ENCODE results near the gene HCN1.
"Not testable (repeated sequence)": the region's sequence is repeated elsewhere in the genome, so short reads cannot be mapped to it uniquely, and the experiment has no call there.

HCN1 gene

GRCh38 chr5:45677524-45677923, 18.7 kb downstream of the HCN1 start:
- Mint-ChIP-seq H3K27me3 (no peaks in the 10 kb centered on the region), H3K4me3 (no peak overlapping the region), H3K27ac (no peak overlapping the region), H3K4me1 (no peaks in the 10 kb centered on the region), H3K9me3 (peaks cover 0 to 3% of the 10 kb centered on the region in 2 donors), H3K36me3 (no peaks in the 10 kb centered on the region)
- ATAC-seq (replicated peaks) (no peak), DNase-seq (no peak)

- Mint-ChIP-seq H3K36me3 (no peaks in the 10 kb centered on the region), H3K27ac (no peak overlapping the region), H3K9me3 (peaks cover 0 to 4% of the 10 kb centered on the region in 2 donors), H3K27me3 (no peaks in the 10 kb centered on the region), H3K4me3 (no peak overlapping the region), H3K4me1 (no peaks in the 10 kb centered on the region)
- DNase-seq: no peak
- ATAC-seq (replicated peaks): no peak
Measured at GRCh38 chr5:45672271-45672670, 23.9 kb downstream of the HCN1 start.

- H3K36me3 Mint-ChIP-seq: no peaks in the 10 kb centered on the region
- ATAC-seq (replicated peaks): no peak
Measured at GRCh38 chr5:45648744-45649143, 47.4 kb downstream of the HCN1 start.

GRCh38 chr5:45643056-45643455, 53.1 kb downstream of the HCN1 start:
- Mint-ChIP-seq H3K4me1 (no peaks in the 10 kb centered on the region), H3K4me3 (no peak overlapping the region), H3K27ac (no peak overlapping the region), H3K36me3 (no peaks in the 10 kb centered on the region), H3K27me3 (no peaks in the 10 kb centered on the region), H3K9me3 (peaks cover 3% of the 10 kb centered on the region in 2 donors)
- no peak for DNase-seq
- ATAC-seq (replicated peaks): no peak

More at GRCh38 chr5:45648744-45649143, 47.4 kb downstream of the HCN1 start:
- DNase-seq: no peak
- Mint-ChIP-seq H3K4me1 (no peaks in the 10 kb centered on the region), H3K27ac (no peak overlapping the region), H3K4me3 (no peak overlapping the region), H3K27me3 (no peaks in the 10 kb centered on the region), H3K9me3 (peaks cover 0 to 3% of the 10 kb centered on the region in 2 donors)

- H3K36me3 Mint-ChIP-seq: no peaks in the 10 kb centered on the region
- peaks cover 3% of the 10 kb centered on the region in 2 donors for H3K9me3 Mint-ChIP-seq
- no peaks in the 10 kb centered on the region for H3K4me1 Mint-ChIP-seq
- no peak overlapping the region for H3K27ac Mint-ChIP-seq
- DNase-seq (no peak), ATAC-seq (replicated peaks) (no peak)
- no peak overlapping the region for H3K4me3 Mint-ChIP-seq
- H3K27me3 Mint-ChIP-seq: no peaks in the 10 kb centered on the region
Measured at GRCh38 chr5:45642370-45642769, 53.8 kb downstream of the HCN1 start.

GRCh38 chr5:45639040-45639439, 57.1 kb downstream of the HCN1 start:
- Mint-ChIP-seq H3K27ac (no peak overlapping the region), H3K27me3 (no peaks in the 10 kb centered on the region), H3K4me3 (no peak overlapping the region), H3K9me3 (peaks cover 3 to 4% of the 10 kb centered on the region in 2 donors), H3K4me1 (no peaks in the 10 kb centered on the region), H3K36me3 (no peaks in the 10 kb centered on the region)
- ATAC-seq (replicated peaks) (no peak), DNase-seq (no peak)

- Mint-ChIP-seq H3K27me3 (no peaks in the 10 kb centered on the region), H3K4me3 (no peak overlapping the region), H3K9me3 (peaks cover 0 to 5% of the 10 kb centered on the region in 2 donors), H3K27ac (no peak overlapping the region), H3K4me1 (no peaks in the 10 kb centered on the region), H3K36me3 (no peaks in the 10 kb centered on the region)
- no peak for DNase-seq
- ATAC-seq (replicated peaks): no peak
Measured at GRCh38 chr5:45627076-45627656, 69.0 kb downstream of the HCN1 start.

- H3K4me3 Mint-ChIP-seq: no peak overlapping the region
Measured at GRCh38 chr5:45623832-45624231, 72.3 kb downstream of the HCN1 start.

GRCh38 chr5:45622365-45622764, 73.8 kb downstream of the HCN1 start:
- Mint-ChIP-seq H3K4me1 (no peaks in the 10 kb centered on the region), H3K27ac (no peak overlapping the region), H3K36me3 (no peaks in the 10 kb centered on the region), H3K4me3 (no peak overlapping the region), H3K9me3 (peaks cover 8 to 10% of the 10 kb centered on the region in 2 donors), H3K27me3 (no peaks in the 10 kb centered on the region)
- ATAC-seq (replicated peaks) (no peak), DNase-seq (no peak)

More at GRCh38 chr5:45623832-45624231, 72.3 kb downstream of the HCN1 start:
- Mint-ChIP-seq H3K27ac (no peak overlapping the region), H3K9me3 (peaks cover 0 to 5% of the 10 kb centered on the region in 2 donors), H3K36me3 (no peaks in the 10 kb centered on the region), H3K27me3 (no peaks in the 10 kb centered on the region), H3K4me1 (no peaks in the 10 kb centered on the region)
- ATAC-seq (replicated peaks) (no peak), DNase-seq (no peak)

- ATAC-seq (replicated peaks) (no peak), DNase-seq (no peak)
- Mint-ChIP-seq H3K4me3 (no peak overlapping the region), H3K27me3 (no peaks in the 10 kb centered on the region), H3K27ac (no peak overlapping the region), H3K4me1 (no peaks in the 10 kb centered on the region), H3K9me3 (peaks cover 7 to 8% of the 10 kb centered on the region in 2 donors), H3K36me3 (no peaks in the 10 kb centered on the region)
Measured at GRCh38 chr5:45617859-45618416, 78.2 kb downstream of the HCN1 start.

- no peak for ATAC-seq (replicated peaks)
- H3K36me3 Mint-ChIP-seq: no peaks in the 10 kb centered on the region
- no peak overlapping the region for H3K4me3 Mint-ChIP-seq
- H3K27me3 Mint-ChIP-seq: no peaks in the 10 kb centered on the region
- no peak overlapping the region for H3K27ac Mint-ChIP-seq
- H3K4me1 Mint-ChIP-seq: no peaks in the 10 kb centered on the region
- H3K9me3 Mint-ChIP-seq: no peaks in the 10 kb centered on the region
- no peak for DNase-seq
Measured at GRCh38 chr5:45609661-45610060, 86.5 kb downstream of the HCN1 start.

- Mint-ChIP-seq H3K27me3 (no peaks in the 10 kb centered on the region), H3K4me3 (no peak overlapping the region), H3K36me3 (no peaks in the 10 kb centered on the region), H3K4me1 (no peaks in the 10 kb centered on the region), H3K9me3 (peaks cover 3 to 5% of the 10 kb centered on the region in 2 donors), H3K27ac (no peak overlapping the region)
- ATAC-seq (replicated peaks) (no peak), DNase-seq (no peak)
Measured at GRCh38 chr5:45604092-45604491, 92.1 kb downstream of the HCN1 start.

- no peaks in the 10 kb centered on the region for H3K36me3 Mint-ChIP-seq
- peaks cover 5 to 11% of the 10 kb centered on the region in 2 donors for H3K9me3 Mint-ChIP-seq
- H3K4me1 Mint-ChIP-seq: no peaks in the 10 kb centered on the region
- ATAC-seq (replicated peaks) (no peak), DNase-seq (no peak)
- no peak overlapping the region for H3K4me3 Mint-ChIP-seq
- no peaks in the 10 kb centered on the region for H3K27me3 Mint-ChIP-seq
- H3K27ac Mint-ChIP-seq: no peak overlapping the region
Measured at GRCh38 chr5:45601424-45601823, 94.8 kb downstream of the HCN1 start.

- Mint-ChIP-seq H3K9me3 (peaks cover 4 to 14% of the 10 kb centered on the region in 2 donors), H3K4me3 (no peak overlapping the region), H3K27me3 (no peaks in the 10 kb centered on the region), H3K4me1 (no peaks in the 10 kb centered on the region), H3K36me3 (peaks cover 0 to 2% of the 10 kb centered on the region in 2 donors), H3K27ac (no peak overlapping the region)
- no peak for DNase-seq
- no peak for ATAC-seq (replicated peaks)
Measured at GRCh38 chr5:45596320-45596719, 99.9 kb downstream of the HCN1 start.

GRCh38 chr5:45586001-45586400, 110.2 kb downstream of the HCN1 start:
- not testable (repeated sequence) for H3K27me3 Mint-ChIP-seq; H3K27ac Mint-ChIP-seq; H3K36me3 Mint-ChIP-seq; H3K4me3 Mint-ChIP-seq; H3K4me1 Mint-ChIP-seq; ATAC-seq (replicated peaks); DNase-seq
- H3K9me3 Mint-ChIP-seq: peaks cover 4 to 11% of the 10 kb centered on the region in 2 donors
